ENCODE measurements around the gene PRKRIP1.
A peak's percentile ranks its signal among the peaks of the same experiment; 100 is the strongest.
"Not testable (repeated sequence)": the region's sequence is repeated elsewhere in the genome, so short reads cannot be mapped to it uniquely, and the experiment has no call there.

The PRKRIP1 gene

GRCh38 chr7:102395873-102396709 lies at the start of gene PRKRIP1:
Gene PRKRIP1 (plus strand): TSS chr7:102396363. CDS start chr7:102396412, 49 bp downstream.
- peak; percentile 84 to 86 for DNase-seq

GRCh38 chr7:102346983-102347382 lies 49.2 kb upstream of the PRKRIP1 start:
- DNase-seq, result not testable (repeated sequence)

GRCh38 chr7:102356344-102356743 lies 39.8 kb upstream of the PRKRIP1 start, which contains the start of gene SPDYE6:
Gene SPDYE6 (minus strand): TSS chr7:102356444. CDS start chr7:102356023, 421 bp downstream.
- DNase-seq, result not testable (repeated sequence)

GRCh38 chr7:102363549-102364393 lies 32.4 kb upstream of the PRKRIP1 start:
- DNase-seq, result peak; percentile 92 to 95

- DNase-seq, result not testable (repeated sequence)
These were observed 31.7 kb upstream of the PRKRIP1 start for GRCh38 chr7:102364394-102364886.

GRCh38 chr7:102365390-102365789 lies 30.8 kb upstream of the PRKRIP1 start:
- not testable (repeated sequence) for DNase-seq

- not testable (repeated sequence) for DNase-seq
These were observed 26.1 kb upstream of the PRKRIP1 start for GRCh38 chr7:102370038-102370437.

- DNase-seq, result not testable (repeated sequence)
These were observed 23.4 kb upstream of the PRKRIP1 start for GRCh38 chr7:102372796-102373195.

GRCh38 chr7:102376964-102377466 lies 19.1 kb upstream of the PRKRIP1 start:
- DNase-seq, result no peak

GRCh38 chr7:102380837-102381236 lies 15.3 kb upstream of the PRKRIP1 start:
- not testable (repeated sequence) for DNase-seq

GRCh38 chr7:102381696-102382425 lies 14.3 kb upstream of the PRKRIP1 start:
- not testable (repeated sequence) for DNase-seq

GRCh38 chr7:102387064-102387463 lies 9.1 kb upstream of the PRKRIP1 start:
- no peak for DNase-seq

- no peak for DNase-seq
These were observed 6.4 kb upstream of the PRKRIP1 start for GRCh38 chr7:102389810-102390209.

- DNase-seq, result peak; percentile 31 to 38
These were observed 5.3 kb upstream of the PRKRIP1 start for GRCh38 chr7:102390697-102391484.

- DNase-seq, result no peak
These were observed 3.8 kb upstream of the PRKRIP1 start for GRCh38 chr7:102392330-102392729.

- no peak for DNase-seq
These were observed 2.7 kb upstream of the PRKRIP1 start for GRCh38 chr7:102393467-102393866.

GRCh38 chr7:102395592-102395872 lies 631 bp upstream of the PRKRIP1 start:
- peak in 1 of 2 experiments; percentile 76 for DNase-seq

- DNase-seq, result no peak
These were observed 502 bp downstream of the PRKRIP1 start for GRCh38 chr7:102396710-102397019.

- DNase-seq, result no peak
These were observed 2.4 kb downstream of the PRKRIP1 start for GRCh38 chr7:102398543-102398942.

- DNase-seq, result no peak
These were observed 4.2 kb downstream of the PRKRIP1 start for GRCh38 chr7:102400360-102400759.

GRCh38 chr7:102403563-102403962 lies 7.4 kb downstream of the PRKRIP1 start:
- no peak for DNase-seq
